ENCODE results near the gene TTLL11.

- TF ChIP-seq CTCF (IDR thresholded peaks at IDR 0.05): no peak
- no peak for TF ChIP-seq POLR2A (IDR thresholded peaks at IDR 0.05)
These were observed 237.6 kb downstream of the TTLL11 start for GRCh38 chr9:121855476-121855875.

All from right lobe of liver (tissue), 4 donors.